Liver (tissue), 9 donors: ENCODE measurements around the gene BLOC1S5. TPM values are rescaled to one million over a fixed set of nuclear protein-coding genes. Genes with fewer than 3 reads are reported as not detected.
A peak's percentile ranks its signal among the peaks of the same experiment; 100 is the strongest.

Source experiments
- DNase-seq: peaks from one replicate; pipeline ENCODE4 v3.0.0-alpha.2; 2017; ENCODE audit warnings: low spot score
- H3K27ac ChIP-seq, 2 donors: one replicate each; pipeline ENCODE4 v1.7.0; 2013; ENCODE audit warnings: inconsistent platforms in 2 of 2, low read length in 2 of 2, control low read depth in 1 of 2, low read depth in 1 of 2, mild to moderate bottlenecking in 1 of 2
- H3K27me3 ChIP-seq, 4 donors: one replicate each; pipeline versions ENCODE4 v1.6.1 to v1.7.0; 2013; ENCODE audit warnings: low read length in 3 of 4, inconsistent platforms in 1 of 4, mild to moderate bottlenecking in 1 of 4, moderate library complexity in 1 of 4; ENCODE audit not compliant: control insufficient read depth in 4 of 4, insufficient read depth in 4 of 4
- H3K36me3 ChIP-seq, 4 donors: one replicate each; pipeline versions ENCODE4 v1.6.1 to v1.7.0; 2013; ENCODE audit warnings: low read length in 3 of 4, mild to moderate bottlenecking in 3 of 4, low read depth in 1 of 4, moderate library complexity in 1 of 4; ENCODE audit not compliant: control insufficient read depth in 4 of 4, insufficient read depth in 3 of 4
- H3K4me1 ChIP-seq, 4 donors: one replicate each; pipeline versions ENCODE4 v1.6.1 to v1.7.0; 2013; ENCODE audit warnings: low read length in 3 of 4, mild to moderate bottlenecking in 3 of 4, moderate library complexity in 1 of 4; ENCODE audit not compliant: control insufficient read depth in 4 of 4, insufficient read depth in 4 of 4
- H3K4me3 ChIP-seq, 3 donors: one replicate each; pipeline versions ENCODE4 v1.6.1 to v1.7.0; 2013; ENCODE audit warnings: low read length in 3 of 3, control low read depth in 1 of 3, low read depth in 1 of 3, mild to moderate bottlenecking in 1 of 3
- H3K9ac ChIP-seq, 2 donors: one replicate each; pipeline ENCODE4 v1.7.0; 2013; ENCODE audit warnings: low read length in 2 of 2, mild to moderate bottlenecking in 2 of 2, moderate library complexity in 2 of 2, control low read depth in 1 of 2, low read depth in 1 of 2
- H3K9me3 ChIP-seq, 4 donors: one replicate each; pipeline versions ENCODE4 v1.6.1 to v1.7.0; 2013; ENCODE audit warnings: low read length in 3 of 4; ENCODE audit not compliant: control insufficient read depth in 4 of 4
- CTCF ChIP-seq: fragments of 150-350 bp; IDR thresholded peaks from 2 replicates; pipeline ENCODE4 v1.5.1; 2017; ENCODE audit warnings: improper control_type of control experiment, low read depth, low read length; ENCODE audit not compliant: missing input control
- EGR1 ChIP-seq, 2 donors: IDR thresholded peaks; 2 replicates each; pipeline ENCODE4 v1.6.1; 2016 to 2018; ENCODE audit warnings: antibody characterized with exemption in 2 of 2, low read depth in 2 of 2
- FOXA1 ChIP-seq: IDR thresholded peaks from 2 replicates; pipeline ENCODE4 v1.6.1; 2016; ENCODE audit warnings: antibody characterized with exemption
- FOXA2 ChIP-seq: IDR thresholded peaks from 2 replicates; pipeline ENCODE4 v1.6.1; 2016; ENCODE audit warnings: antibody characterized with exemption
- GABPA ChIP-seq, 2 donors: IDR thresholded peaks in 1 of 2; conservative IDR thresholded peaks in 1 of 2; 2 replicates each; pipeline ENCODE4 v1.6.1; 2016; ENCODE audit warnings: antibody characterized with exemption in 2 of 2, mild to moderate bottlenecking in 1 of 2, moderate library complexity in 1 of 2
- HNF4A ChIP-seq, 2 donors: conservative IDR thresholded peaks; 2 replicates each; pipeline ENCODE4 v1.6.1; 2016; ENCODE audit warnings: antibody characterized with exemption in 2 of 2, mild to moderate bottlenecking in 2 of 2
- HNF4G ChIP-seq: IDR thresholded peaks from 2 replicates; pipeline ENCODE4 v1.6.1; 2016; ENCODE audit warnings: antibody characterized with exemption
- NR2F2 ChIP-seq: IDR thresholded peaks from 2 replicates; pipeline ENCODE4 v1.6.1; 2016; ENCODE audit warnings: antibody characterized with exemption
- RAD21 ChIP-seq, 2 donors: IDR thresholded peaks; 2 replicates each; pipeline ENCODE4 v1.6.1; 2016; ENCODE audit warnings: antibody characterized with exemption in 2 of 2, mild to moderate bottlenecking in 2 of 2
- RXRA ChIP-seq, 2 donors: IDR thresholded peaks; 2 replicates each; pipeline ENCODE4 v1.6.1; 2017 to 2018; ENCODE audit warnings: antibody characterized with exemption in 2 of 2, mild to moderate bottlenecking in 1 of 2
- SP1 ChIP-seq: IDR thresholded peaks from 2 replicates; pipeline ENCODE4 v1.6.1; 2018; ENCODE audit warnings: antibody characterized with exemption, mild to moderate bottlenecking
- TAF1 ChIP-seq: conservative IDR thresholded peaks from 2 replicates; pipeline ENCODE4 v1.6.1; 2016; ENCODE audit warnings: antibody characterized with exemption, mild to moderate bottlenecking
- YY1 ChIP-seq: IDR thresholded peaks from 2 replicates; pipeline ENCODE4 v1.6.1; 2016; ENCODE audit warnings: antibody characterized with exemption, mild to moderate bottlenecking
- WGBS: extraction: QIAGEN DNeasy Blood & Tissue Kit; methylation state at CpG from one replicate; pipeline ENCODE4 v1.1.7; 2013; 5-methylcytosine and 5-hydroxymethylcytosine counted together
- polyA plus RNA-seq, 2 donors: library from polyadenylated mRNA; stranded (reverse) in 1 of 2; unstranded in 1 of 2; fragments of 200-250 nt in 1 of 2; fragments of >200 nt in 1 of 2; fragmentation: Nextera tagmentation in 1 of 2; extraction: Ambion mirVana in 1 of 2; gene quantifications; one replicate each; pipeline versions ENCODE4 v1.2.1 to v1.2.3, GENCODE V29; 2013 to 2015
- total RNA-seq, 2 donors: library from RNA; depleted of rRNA; stranded (reverse); fragments of >200 nt; gene quantifications; one replicate each; pipeline ENCODE4 v1.2.3, GENCODE V29; 2014
- TF ChIP-seq, protein P1 (sequence below): IDR thresholded peaks from 2 replicates; pipeline ENCODE4 v1.6.1; 2016; ENCODE audit warnings: antibody characterized with exemption
- TF ChIP-seq, protein P2 (sequence below): IDR thresholded peaks from 2 replicates; pipeline ENCODE4 v1.6.1; 2016; ENCODE audit warnings: antibody characterized with exemption, mild to moderate bottlenecking
- donor health status: healthy.
- donor health status: healthy.
- donor health status: healthy.
- donor health status: healthy.
- donor health status: healthy.

BLOC1S5 gene
- total and polyA plus RNA-seq, 4 donors, result 5.2 to 11.1 (median 7.1) TPM

DNA sequence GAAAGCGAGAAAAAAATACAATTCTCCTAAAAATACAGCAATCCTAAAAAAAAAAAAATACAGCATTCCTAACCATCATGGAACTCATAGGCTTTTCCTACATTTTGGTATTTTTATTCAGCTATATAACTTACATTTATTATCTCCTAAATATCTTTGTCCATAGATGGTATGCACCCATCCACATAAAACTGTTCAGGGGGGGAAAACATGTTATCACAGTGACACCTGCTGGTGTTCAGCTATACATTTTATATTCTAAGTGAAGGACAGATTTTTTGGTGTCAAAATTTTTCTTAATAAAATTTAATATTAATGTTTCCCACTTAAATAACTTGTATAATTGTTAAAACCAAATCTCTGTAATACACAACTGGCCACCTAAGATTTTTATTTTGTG is 58.0 kb downstream of the BLOC1S5 start:
- TF ChIP-seq RAD21 (IDR thresholded peaks at IDR 0.05) (peak; percentile 78 to 79), TAF1 (no peak), RXRA (IDR thresholded peaks at IDR 0.05) (no peak), GABPA (IDR thresholded peaks at IDR 0.05 in 1 of 2, conservative IDR thresholded peaks at IDR 0.05 in 1 of 2) (no peak), YY1 (no peak), FOXA2 (no peak), CTCF (peak; percentile 44), SP1 (no peak), NR2F2 (no peak)
- TF ChIP-seq, protein P1, sequence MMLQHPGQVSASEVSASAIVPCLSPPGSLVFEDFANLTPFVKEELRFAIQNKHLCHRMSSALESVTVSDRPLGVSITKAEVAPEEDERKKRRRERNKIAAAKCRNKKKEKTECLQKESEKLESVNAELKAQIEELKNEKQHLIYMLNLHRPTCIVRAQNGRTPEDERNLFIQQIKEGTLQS, result no peak
- no peaks in the 10 kb centered on the region for H3K27me3 ChIP-seq
- no peaks in the 10 kb centered on the region for H3K4me1 ChIP-seq
- no peaks in the 10 kb centered on the region for H3K9me3 ChIP-seq
- H3K4me3 ChIP-seq, result no peak overlapping the region
- no peak for DNase-seq
- H3K9ac ChIP-seq, result no peak overlapping the region
- no peak overlapping the region for H3K27ac ChIP-seq
- 100% methylated on average over 1 of the region's 1 CpG for WGBS
- H3K36me3 ChIP-seq, result no peaks in the 10 kb centered on the region

- H3K27me3 ChIP-seq, result no peaks in the 10 kb centered on the region
- H3K4me3 ChIP-seq, result no peak overlapping the region
- DNase-seq, result no peak
- no peaks in the 10 kb centered on the region for H3K9me3 ChIP-seq
- no peaks in the 10 kb centered on the region for H3K4me1 ChIP-seq
- no peak for TF ChIP-seq FOXA2
- TF ChIP-seq HNF4G, result no peak
- no peak for TF ChIP-seq CTCF
- no peak for TF ChIP-seq YY1
- no peak for TF ChIP-seq FOXA1
- no peak for TF ChIP-seq NR2F2
- no peak for TF ChIP-seq HNF4A (conservative IDR thresholded peaks at IDR 0.05)
- TF ChIP-seq EGR1 (IDR thresholded peaks at IDR 0.05; ENCODE audit: low read depth in 2 of 2), result no peak
- no peak for TF ChIP-seq GABPA (IDR thresholded peaks at IDR 0.05 in 1 of 2, conservative IDR thresholded peaks at IDR 0.05 in 1 of 2)
- TF ChIP-seq, protein P2, sequence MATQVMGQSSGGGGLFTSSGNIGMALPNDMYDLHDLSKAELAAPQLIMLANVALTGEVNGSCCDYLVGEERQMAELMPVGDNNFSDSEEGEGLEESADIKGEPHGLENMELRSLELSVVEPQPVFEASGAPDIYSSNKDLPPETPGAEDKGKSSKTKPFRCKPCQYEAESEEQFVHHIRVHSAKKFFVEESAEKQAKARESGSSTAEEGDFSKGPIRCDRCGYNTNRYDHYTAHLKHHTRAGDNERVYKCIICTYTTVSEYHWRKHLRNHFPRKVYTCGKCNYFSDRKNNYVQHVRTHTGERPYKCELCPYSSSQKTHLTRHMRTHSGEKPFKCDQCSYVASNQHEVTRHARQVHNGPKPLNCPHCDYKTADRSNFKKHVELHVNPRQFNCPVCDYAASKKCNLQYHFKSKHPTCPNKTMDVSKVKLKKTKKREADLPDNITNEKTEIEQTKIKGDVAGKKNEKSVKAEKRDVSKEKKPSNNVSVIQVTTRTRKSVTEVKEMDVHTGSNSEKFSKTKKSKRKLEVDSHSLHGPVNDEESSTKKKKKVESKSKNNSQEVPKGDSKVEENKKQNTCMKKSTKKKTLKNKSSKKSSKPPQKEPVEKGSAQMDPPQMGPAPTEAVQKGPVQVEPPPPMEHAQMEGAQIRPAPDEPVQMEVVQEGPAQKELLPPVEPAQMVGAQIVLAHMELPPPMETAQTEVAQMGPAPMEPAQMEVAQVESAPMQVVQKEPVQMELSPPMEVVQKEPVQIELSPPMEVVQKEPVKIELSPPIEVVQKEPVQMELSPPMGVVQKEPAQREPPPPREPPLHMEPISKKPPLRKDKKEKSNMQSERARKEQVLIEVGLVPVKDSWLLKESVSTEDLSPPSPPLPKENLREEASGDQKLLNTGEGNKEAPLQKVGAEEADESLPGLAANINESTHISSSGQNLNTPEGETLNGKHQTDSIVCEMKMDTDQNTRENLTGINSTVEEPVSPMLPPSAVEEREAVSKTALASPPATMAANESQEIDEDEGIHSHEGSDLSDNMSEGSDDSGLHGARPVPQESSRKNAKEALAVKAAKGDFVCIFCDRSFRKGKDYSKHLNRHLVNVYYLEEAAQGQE, result no peak
- H3K9ac ChIP-seq, result no peak overlapping the region
- 84% methylated on average over 4 of the region's 4 CpGs for WGBS
- no peak overlapping the region for H3K27ac ChIP-seq
- no peaks in the 10 kb centered on the region for H3K36me3 ChIP-seq
Measured at GRCh38 chr6:8005136-8005535, 59.1 kb downstream of the BLOC1S5 start.
